ENCODE results near the gene NCK2. TPM values are rescaled to one million over a fixed set of nuclear protein-coding genes. Genes with fewer than 3 reads are reported as not detected.

Gene NCK2
- total and polyA plus RNA-seq, 10 of the 15 experiments (the other 5 are each of a cell fraction or from before 2014, with no cell fraction given), result 1.2 to 30.9 (median 14.1) TPM

DNA sequence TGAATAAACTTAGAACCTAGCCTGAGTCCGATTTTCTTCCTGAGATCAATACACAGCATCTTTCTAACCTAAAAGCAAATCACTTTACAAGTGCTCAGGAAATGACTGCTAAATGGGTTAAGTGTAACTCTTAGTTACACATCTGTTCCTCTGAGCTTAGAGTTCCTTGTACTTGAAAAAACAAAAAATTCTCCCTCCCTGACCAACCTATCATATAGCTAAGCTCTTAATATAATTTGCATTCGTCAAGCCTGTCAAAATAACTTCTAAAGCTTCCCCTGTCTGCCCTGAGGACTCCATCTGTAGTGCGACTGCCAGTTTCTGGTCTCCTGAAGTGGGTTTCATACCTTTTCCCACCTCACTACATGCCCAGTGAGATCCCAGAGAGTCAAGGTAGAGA is 190.4 kb downstream of the NCK2 start (continued):
- TF ChIP-seq, protein P1, sequence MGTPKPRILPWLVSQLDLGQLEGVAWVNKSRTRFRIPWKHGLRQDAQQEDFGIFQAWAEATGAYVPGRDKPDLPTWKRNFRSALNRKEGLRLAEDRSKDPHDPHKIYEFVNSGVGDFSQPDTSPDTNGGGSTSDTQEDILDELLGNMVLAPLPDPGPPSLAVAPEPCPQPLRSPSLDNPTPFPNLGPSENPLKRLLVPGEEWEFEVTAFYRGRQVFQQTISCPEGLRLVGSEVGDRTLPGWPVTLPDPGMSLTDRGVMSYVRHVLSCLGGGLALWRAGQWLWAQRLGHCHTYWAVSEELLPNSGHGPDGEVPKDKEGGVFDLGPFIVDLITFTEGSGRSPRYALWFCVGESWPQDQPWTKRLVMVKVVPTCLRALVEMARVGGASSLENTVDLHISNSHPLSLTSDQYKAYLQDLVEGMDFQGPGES (IDR thresholded peaks at IDR 0.05), result no peak
- TF ChIP-seq SPI1 (IDR thresholded peaks at IDR 0.05; ENCODE audit: borderline replicate concordance, insufficient read depth, low read depth, low read length), result no peak

DNA sequence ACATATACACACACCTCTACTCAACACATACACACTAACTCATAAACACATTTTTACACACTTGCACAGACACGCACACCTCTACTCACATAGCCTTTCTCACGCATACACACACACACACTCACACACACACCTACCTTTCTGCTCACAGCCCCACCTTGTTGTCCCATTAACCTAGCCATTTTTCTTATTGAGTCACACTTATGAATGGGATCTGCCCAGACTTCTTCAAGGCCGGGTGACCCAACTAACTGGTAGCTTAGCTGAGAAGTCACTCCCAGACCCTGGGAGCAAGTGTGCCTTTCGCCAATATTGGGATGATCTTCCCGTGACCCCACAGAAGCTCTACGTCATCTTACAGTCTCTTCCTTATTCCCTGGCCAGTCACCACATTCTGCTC is 192.2 kb downstream of the NCK2 start:
- Histone ChIP-seq H3K9me3 (replicated peaks; ENCODE audit: control insufficient read depth, insufficient read depth, low read length) (no peaks in the 10 kb centered on the region; the same call in 2 of the 3 replicates), H3K4me2 (ENCODE audit: control insufficient read depth, insufficient read depth) (no peak overlapping the region), H3K4me3 (no peak overlapping the region), H3K4me1 (ENCODE audit: control insufficient read depth, insufficient read depth, low read length) (no peaks in the 10 kb centered on the region), H3K27ac (ENCODE audit: control insufficient read depth, insufficient read depth) (no peak overlapping the region), H4K20me1 (ENCODE audit: control insufficient read depth, insufficient read depth) (no peaks in the 10 kb centered on the region), H2AFZ (ENCODE audit: control insufficient read depth, low read depth, low read length) (no peak overlapping the region), H3K9ac (ENCODE audit: control insufficient read depth, insufficient read depth, low read length) (no peak overlapping the region), H3K79me2 (ENCODE audit: control insufficient read depth, insufficient read depth, low read length) (no peaks in the 10 kb centered on the region), H3K36me3 (ENCODE audit: control insufficient read depth in 2 of 2, insufficient read depth in 2 of 2, low read length in 1 of 2) (no peaks in the 10 kb centered on the region), H3K27me3 (replicated peaks in 1 of 2; ENCODE audit: control insufficient read depth in 2 of 2, insufficient read depth in 2 of 2, low read length in 1 of 2) (no peaks in the 10 kb centered on the region)
- ChIA-PET SMC1A (ENCODE audit: uncharacterized antibody, unreplicated experiment) (interaction anchor here (1.0 kb wide), 1 partner anchor 20 kb away, joined by 3 read pairs; no protein-coding TSS in a partner anchor), RAD21 (ENCODE audit: unreplicated experiment) (interaction anchor here (0.5 kb wide), 1 partner anchor 158 kb away, joined by 3 read pairs; no protein-coding TSS in a partner anchor), POLR2A (no interaction called here), CTCF (no interaction called here)
- FAIRE-seq, result no peak
- in situ Hi-C loops (cut with MboI) (no loop called here), intact Hi-C loops (cut with micrococcal nuclease; ENCODE audit: unreplicated experiment) (no loop called here)
- no peak for DNase-seq (ENCODE audit: low read depth, low spot score)
- BruUV-seq (replicated peaks), result no TSS peak
- TF ChIP-seq SREBF2 (IDR thresholded peaks at IDR 0.05; ENCODE audit: low read length) (no peak), HDAC6 (IDR thresholded peaks at IDR 0.05; ENCODE audit: unreplicated experiment) (no peak), KDM1A (IDR thresholded peaks at IDR 0.05; ENCODE audit: borderline replicate concordance) (no peak), ZNF384 (IDR thresholded peaks at IDR 0.05; ENCODE audit: borderline replicate concordance, low read depth, low read length) (no peak), EP300 (IDR thresholded peaks at IDR 0.05; ENCODE audit: borderline replicate concordance in 1 of 2, control insufficient read depth in 1 of 2, low read depth in 2 of 2, low read length in 2 of 2) (no peak), NFIC (IDR thresholded peaks at IDR 0.05; ENCODE audit: low read depth, low read length) (no peak), IKZF1 (conservative IDR thresholded peaks at IDR 0.05) (no peak), FOS (IDR thresholded peaks at IDR 0.05; ENCODE audit: borderline replicate concordance, extremely low read depth, insufficient read length) (no peak), CBX3 (IDR thresholded peaks at IDR 0.05; ENCODE audit: borderline replicate concordance, low read depth) (no peak), NBN (IDR thresholded peaks at IDR 0.05) (no peak), ETV6 (conservative IDR thresholded peaks at IDR 0.05 in 1 of 2, IDR thresholded peaks at IDR 0.05 in 1 of 2; ENCODE audit: borderline replicate concordance in 1 of 2, low read depth in 1 of 2) (no peak)
- TF ChIP-seq, protein P2, sequence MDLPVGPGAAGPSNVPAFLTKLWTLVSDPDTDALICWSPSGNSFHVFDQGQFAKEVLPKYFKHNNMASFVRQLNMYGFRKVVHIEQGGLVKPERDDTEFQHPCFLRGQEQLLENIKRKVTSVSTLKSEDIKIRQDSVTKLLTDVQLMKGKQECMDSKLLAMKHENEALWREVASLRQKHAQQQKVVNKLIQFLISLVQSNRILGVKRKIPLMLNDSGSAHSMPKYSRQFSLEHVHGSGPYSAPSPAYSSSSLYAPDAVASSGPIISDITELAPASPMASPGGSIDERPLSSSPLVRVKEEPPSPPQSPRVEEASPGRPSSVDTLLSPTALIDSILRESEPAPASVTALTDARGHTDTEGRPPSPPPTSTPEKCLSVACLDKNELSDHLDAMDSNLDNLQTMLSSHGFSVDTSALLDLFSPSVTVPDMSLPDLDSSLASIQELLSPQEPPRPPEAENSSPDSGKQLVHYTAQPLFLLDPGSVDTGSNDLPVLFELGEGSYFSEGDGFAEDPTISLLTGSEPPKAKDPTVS (IDR thresholded peaks at IDR 0.05; ENCODE audit: low read depth, low read length), result no peak
- TF ChIP-seq, protein P3, sequence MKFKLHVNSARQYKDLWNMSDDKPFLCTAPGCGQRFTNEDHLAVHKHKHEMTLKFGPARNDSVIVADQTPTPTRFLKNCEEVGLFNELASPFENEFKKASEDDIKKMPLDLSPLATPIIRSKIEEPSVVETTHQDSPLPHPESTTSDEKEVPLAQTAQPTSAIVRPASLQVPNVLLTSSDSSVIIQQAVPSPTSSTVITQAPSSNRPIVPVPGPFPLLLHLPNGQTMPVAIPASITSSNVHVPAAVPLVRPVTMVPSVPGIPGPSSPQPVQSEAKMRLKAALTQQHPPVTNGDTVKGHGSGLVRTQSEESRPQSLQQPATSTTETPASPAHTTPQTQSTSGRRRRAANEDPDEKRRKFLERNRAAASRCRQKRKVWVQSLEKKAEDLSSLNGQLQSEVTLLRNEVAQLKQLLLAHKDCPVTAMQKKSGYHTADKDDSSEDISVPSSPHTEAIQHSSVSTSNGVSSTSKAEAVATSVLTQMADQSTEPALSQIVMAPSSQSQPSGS (IDR thresholded peaks at IDR 0.05; ENCODE audit: low read length), result no peak
- no peak for ATAC-seq
- 94% methylated on average over 6 of the region's 6 CpGs for WGBS (ENCODE audit: insufficient coverage, insufficient replicate concordance, low lambda C conversion rate, missing lambda C conversion rate)

All from GM12878 (cell line).